SK-N-SH (cell line): ENCODE data around the gene ADAMTS4. TPM values are rescaled to one million over a fixed set of nuclear protein-coding genes. Genes with fewer than 3 reads are reported as not detected.

ENCODE experiments used
- CTCF ChIA-PET: fragments of 300-600, 350-600 bp; formaldehyde crosslinking; extraction: SDS; loops from one replicate; lab custom pipeline; 2021; lab: Yijun Ruan, JAX
- POLR2A ChIA-PET: fragments of 350-600 bp; sonication (Branson Sonifier 250); formaldehyde crosslinking; extraction: SDS; loops from one replicate; lab custom pipeline; 2020; ENCODE audit warnings: antibody characterized with exemption, inconsistent platforms; lab: Yijun Ruan, JAX
- DNase-seq: peaks from one replicate; pipeline ENCODE4 v3.0.0; 2012
- H2AFZ ChIP-seq: fragments of 200-600 bp; sonication (generic); 2 replicates; pipeline ENCODE4 v1.8.1; 2016; ENCODE audit warnings: antibody characterized with exemption, mild to moderate bottlenecking, low read depth
- H3F3A ChIP-seq: fragments of 200-600 bp; sonication (generic); replicated peaks from 2 replicates; pipeline ENCODE3; 2016; ENCODE audit warnings: antibody characterized with exemption, mild to moderate bottlenecking; ENCODE audit not compliant: insufficient read depth
- H3K27ac ChIP-seq, 2 experiments: fragments of 200-500 bp in 1 of 2; fragments of 200-600 bp in 1 of 2; sonication (Bioruptor generic) in 1 of 2; sonication (generic), shearing (Covaris generic) in 1 of 2; 2 replicates each; pipeline versions ENCODE4 v1.5.1 to v1.6.1; 2014 to 2016; ENCODE audit warnings: low read depth in 2 of 2, inconsistent platforms in 1 of 2, low read length in 1 of 2, mild to moderate bottlenecking in 1 of 2, mixed read lengths in 1 of 2
- H3K27me3 ChIP-seq: fragments of 200-600 bp; sonication (generic), shearing (Covaris generic); 2 replicates; pipeline ENCODE4 v1.6.1; 2016; ENCODE audit warnings: mixed run types; ENCODE audit not compliant: insufficient read depth
- H3K36me3 ChIP-seq, 2 experiments: fragments of 200-500 bp in 1 of 2; fragments of 200-600 bp in 1 of 2; sonication (Bioruptor generic) in 1 of 2; sonication (generic) in 1 of 2; replicated peaks in 1 of 2; 2 replicates each; pipeline versions ENCODE3 to v1.5.1; 2014 to 2016; ENCODE audit warnings: low read length in 1 of 2, mild to moderate bottlenecking in 1 of 2; ENCODE audit not compliant: insufficient read depth in 2 of 2, control insufficient read depth in 1 of 2
- H3K4me1 ChIP-seq, 2 experiments: fragments of 200-500 bp in 1 of 2; fragments of 200-600 bp in 1 of 2; sonication (Bioruptor generic) in 1 of 2; sonication (generic), shearing (Covaris generic) in 1 of 2; 2 replicates each; pipeline versions ENCODE4 v1.5.1 to v1.6.1; 2014 to 2016; ENCODE audit warnings: low read depth in 1 of 2, low read length in 1 of 2, mixed run types in 1 of 2; ENCODE audit not compliant: insufficient read depth in 2 of 2, control insufficient read depth in 1 of 2
- H3K4me2 ChIP-seq: fragments of 200-600 bp; sonication (generic), shearing (Covaris generic); 2 replicates; pipeline ENCODE4 v1.6.1; 2017; ENCODE audit warnings: mixed run types
- H3K4me3 ChIP-seq, 2 experiments: fragments of 200-500 bp in 1 of 2; fragments of 200-600 bp in 1 of 2; sonication (Bioruptor generic) in 1 of 2; sonication (generic), shearing (Covaris generic) in 1 of 2; 2 replicates each; pipeline versions ENCODE4 v1.5.1 to v1.8.1; 2014 to 2016; ENCODE audit warnings: low read depth in 2 of 2, inconsistent platforms in 1 of 2, low read length in 1 of 2, mild to moderate bottlenecking in 1 of 2, mixed read lengths in 1 of 2, moderate library complexity in 1 of 2
- H3K79me2 ChIP-seq: fragments of 200-600 bp; sonication (generic); 2 replicates; pipeline ENCODE4 v1.8.1; 2017; ENCODE audit warnings: mild to moderate bottlenecking; ENCODE audit not compliant: insufficient read depth
- H3K9ac ChIP-seq: fragments of 200-600 bp; sonication (generic); 2 replicates; pipeline ENCODE4 v1.6.1; 2017; ENCODE audit warnings: mixed run types
- H3K9me2 ChIP-seq: fragments of 200-600 bp; sonication (generic); 2 replicates; pipeline ENCODE4 v1.6.1; 2017; ENCODE audit warnings: mixed run types
- H3K9me3 ChIP-seq: fragments of 200-600 bp; sonication (generic); 2 replicates; pipeline ENCODE4 v1.6.1; 2017; ENCODE audit warnings: mixed run types, mild to moderate bottlenecking, moderate library complexity
- H4K20me1 ChIP-seq: fragments of 200-600 bp; sonication (generic); 2 replicates; pipeline ENCODE4 v1.6.1; 2017; ENCODE audit warnings: mild to moderate bottlenecking, mixed run types; ENCODE audit not compliant: insufficient read depth
- CHD2 ChIP-seq: fragments of 150-350 bp; IDR thresholded peaks from 2 replicates; pipeline ENCODE4 v1.6.1; 2018; ENCODE audit warnings: low read length; ENCODE audit not compliant: partially characterized antibody
- ELF1 ChIP-seq: IDR thresholded peaks from 2 replicates; pipeline ENCODE4 v1.4.0; 2012
- RAD21 ChIP-seq: IDR thresholded peaks from 2 replicates; pipeline ENCODE4 v1.6.1; 2012; ENCODE audit warnings: mild to moderate bottlenecking, low read length
- WGBS: methylation state at CpG from one replicate; pipeline ENCODE4 v1.1.6; 2017; ENCODE audit warnings: low lambda C conversion rate; 5-methylcytosine and 5-hydroxymethylcytosine counted together
- polyA plus RNA-seq, 3 experiments: library from polyadenylated mRNA; depleted of rRNA; stranded (reverse); fragments of >200 nt; gene quantifications; 2 replicates each; pipeline ENCODE4 v1.2.3, GENCODE V29; 2012
- TF ChIP-seq, protein P1 (sequence below): fragments of 200-600 bp; sonication (generic); IDR thresholded peaks from 2 replicates; pipeline ENCODE4 v1.6.1; 2017; ENCODE audit warnings: antibody characterized with exemption, mild to moderate bottlenecking, moderate library complexity
- TF ChIP-seq, protein P2 (sequence below): IDR thresholded peaks from 2 replicates; pipeline ENCODE4 v1.4.0; 2012; ENCODE audit warnings: low read depth, borderline replicate concordance

ADAMTS4 gene
- polyA plus RNA-seq, 1 of the 3 experiments (the other 2 are of a cell fraction): 1.2 TPM

DNA sequence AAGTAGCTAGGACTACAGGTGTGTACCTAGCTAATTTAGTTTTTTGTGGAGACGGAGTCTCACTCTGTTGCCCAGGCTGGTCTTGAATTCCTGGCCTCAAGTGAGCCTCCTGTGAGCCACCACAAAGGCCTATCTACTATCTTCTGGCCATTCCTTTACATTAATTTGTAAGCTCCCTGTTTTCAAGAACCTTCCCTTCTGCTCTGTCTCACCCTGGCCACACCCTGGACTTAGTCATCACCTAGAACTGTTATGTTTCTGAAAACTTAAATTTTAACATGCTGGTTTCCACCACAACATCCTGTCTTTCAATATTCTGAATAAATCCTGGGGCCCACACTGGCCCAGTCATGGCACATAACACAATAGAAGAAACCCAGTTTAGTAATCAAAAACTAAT, 16.6 kb downstream of the ADAMTS4 start (continued):
- TF ChIP-seq, protein P1, sequence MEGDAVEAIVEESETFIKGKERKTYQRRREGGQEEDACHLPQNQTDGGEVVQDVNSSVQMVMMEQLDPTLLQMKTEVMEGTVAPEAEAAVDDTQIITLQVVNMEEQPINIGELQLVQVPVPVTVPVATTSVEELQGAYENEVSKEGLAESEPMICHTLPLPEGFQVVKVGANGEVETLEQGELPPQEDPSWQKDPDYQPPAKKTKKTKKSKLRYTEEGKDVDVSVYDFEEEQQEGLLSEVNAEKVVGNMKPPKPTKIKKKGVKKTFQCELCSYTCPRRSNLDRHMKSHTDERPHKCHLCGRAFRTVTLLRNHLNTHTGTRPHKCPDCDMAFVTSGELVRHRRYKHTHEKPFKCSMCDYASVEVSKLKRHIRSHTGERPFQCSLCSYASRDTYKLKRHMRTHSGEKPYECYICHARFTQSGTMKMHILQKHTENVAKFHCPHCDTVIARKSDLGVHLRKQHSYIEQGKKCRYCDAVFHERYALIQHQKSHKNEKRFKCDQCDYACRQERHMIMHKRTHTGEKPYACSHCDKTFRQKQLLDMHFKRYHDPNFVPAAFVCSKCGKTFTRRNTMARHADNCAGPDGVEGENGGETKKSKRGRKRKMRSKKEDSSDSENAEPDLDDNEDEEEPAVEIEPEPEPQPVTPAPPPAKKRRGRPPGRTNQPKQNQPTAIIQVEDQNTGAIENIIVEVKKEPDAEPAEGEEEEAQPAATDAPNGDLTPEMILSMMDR: no peak
- TF ChIP-seq, protein P2, sequence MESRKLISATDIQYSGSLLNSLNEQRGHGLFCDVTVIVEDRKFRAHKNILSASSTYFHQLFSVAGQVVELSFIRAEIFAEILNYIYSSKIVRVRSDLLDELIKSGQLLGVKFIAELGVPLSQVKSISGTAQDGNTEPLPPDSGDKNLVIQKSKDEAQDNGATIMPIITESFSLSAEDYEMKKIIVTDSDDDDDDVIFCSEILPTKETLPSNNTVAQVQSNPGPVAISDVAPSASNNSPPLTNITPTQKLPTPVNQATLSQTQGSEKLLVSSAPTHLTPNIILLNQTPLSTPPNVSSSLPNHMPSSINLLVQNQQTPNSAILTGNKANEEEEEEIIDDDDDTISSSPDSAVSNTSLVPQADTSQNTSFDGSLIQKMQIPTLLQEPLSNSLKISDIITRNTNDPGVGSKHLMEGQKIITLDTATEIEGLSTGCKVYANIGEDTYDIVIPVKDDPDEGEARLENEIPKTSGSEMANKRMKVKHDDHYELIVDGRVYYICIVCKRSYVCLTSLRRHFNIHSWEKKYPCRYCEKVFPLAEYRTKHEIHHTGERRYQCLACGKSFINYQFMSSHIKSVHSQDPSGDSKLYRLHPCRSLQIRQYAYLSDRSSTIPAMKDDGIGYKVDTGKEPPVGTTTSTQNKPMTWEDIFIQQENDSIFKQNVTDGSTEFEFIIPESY: no peak
- TF ChIP-seq ELF1 (no peak), CHD2 (no peak)

DNA sequence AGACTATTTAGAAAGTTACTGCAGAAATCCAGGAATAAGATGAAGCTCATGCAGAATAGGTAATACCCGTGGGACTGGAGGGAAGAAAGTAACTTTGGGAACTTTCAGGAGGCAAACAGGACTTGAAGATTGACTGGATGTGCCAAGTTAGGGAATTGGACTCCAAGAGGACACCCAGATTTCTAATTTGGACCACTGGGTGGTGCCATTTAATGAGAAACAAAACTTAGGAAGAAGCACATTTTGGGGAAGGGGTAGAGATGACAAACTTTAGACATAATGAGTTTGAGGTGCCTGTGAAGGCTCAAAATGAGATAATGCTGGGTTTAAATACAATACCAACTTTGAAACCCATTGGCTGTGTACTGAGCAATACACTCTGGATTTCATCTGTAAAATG, 18.2 kb downstream of the ADAMTS4 start:
- Histone ChIP-seq H3K9ac (no peak overlapping the region), H3K36me3 (peaks cover 0 to 2% of the 10 kb centered on the region in 2 experiments), H3F3A (peaks cover 10% of the 10 kb centered on the region), H3K27ac (no peak overlapping the region), H4K20me1 (no peaks in the 10 kb centered on the region), H3K9me2 (no peaks in the 10 kb centered on the region), H3K4me2 (no peak overlapping the region), H3K4me1 (peaks cover 0 to 21% of the 10 kb centered on the region in 2 experiments; a peak in 2 of 4 replicates), H3K79me2 (peaks cover 16% of the 10 kb centered on the region), H3K27me3 (no peaks in the 10 kb centered on the region), H3K9me3 (no peaks in the 10 kb centered on the region), H3K4me3 (no peak overlapping the region), H2AFZ (no peak overlapping the region)
- 23% methylated on average over 1 of the region's 1 CpG for WGBS
- POLR2A ChIA-PET: no interaction called here
- no peak for DNase-seq
- CTCF ChIA-PET: interaction anchor here (0.7 to 5.6 kb wide), 4 partner anchors 12 to 193 kb away, joined by 3 to 32 read pairs (median 6); partner anchors contain the start of gene PPOX
- TF ChIP-seq, protein P1: peak; percentile 50
- TF ChIP-seq RAD21: peak; percentile 38; the same call in 1 of the 2 replicates
- TF ChIP-seq, protein P2: no peak
